Endothelial cell (in vitro differentiated cells): ENCODE data around the gene CMTM1. TPM values are rescaled to one million over a fixed set of nuclear protein-coding genes. Genes with fewer than 3 reads are reported as not detected.

Source experiments
- DNase-seq: peaks from one replicate; pipeline ENCODE4 v3.0.0; 2021; ENCODE audit warnings: low spot score
- H3K27ac Mint-ChIP-seq: one replicate; pipeline ENCODE4 v1.8.0; 2021; ENCODE audit warnings: mixed read lengths, inconsistent platforms; ENCODE audit not compliant: unreplicated experiment
- H3K27me3 Mint-ChIP-seq: one replicate; pipeline ENCODE4 v1.8.0; 2021; ENCODE audit warnings: mild to moderate bottlenecking, moderate library complexity, mixed read lengths, inconsistent platforms; ENCODE audit not compliant: unreplicated experiment
- H3K36me3 Mint-ChIP-seq: one replicate; pipeline ENCODE4 v1.8.0; 2021; ENCODE audit warnings: mild to moderate bottlenecking, low read depth, mixed read lengths, inconsistent platforms; ENCODE audit not compliant: unreplicated experiment
- H3K4me1 Mint-ChIP-seq: one replicate; pipeline ENCODE4 v1.8.0; 2021; ENCODE audit warnings: mild to moderate bottlenecking, mixed read lengths, inconsistent platforms; ENCODE audit not compliant: unreplicated experiment
- H3K4me3 Mint-ChIP-seq: one replicate; pipeline ENCODE4 v1.8.0; 2021; ENCODE audit warnings: mild to moderate bottlenecking, mixed read lengths, inconsistent platforms; ENCODE audit not compliant: unreplicated experiment
- H3K9me3 Mint-ChIP-seq: one replicate; pipeline ENCODE4 v1.8.0; 2021; ENCODE audit warnings: mixed read lengths, inconsistent platforms; ENCODE audit not compliant: unreplicated experiment
- CTCF ChIP-seq: fragments of 200-600 bp; sonication (generic); IDR thresholded peaks from one replicate; pipeline ENCODE4 v1.5.0; 2021; ENCODE audit warnings: antibody characterized with exemption; ENCODE audit not compliant: unreplicated experiment
- total RNA-seq: library from RNA; stranded (reverse); fragmentation: NEBNext Ultra II Directional; extraction: Animal tissue kit (Norgen Biotek cat#: 25700); gene quantifications from one replicate; pipeline ENCODE4 v1.2.1, GENCODE V29; 2021; ENCODE audit not compliant: unreplicated experiment

CMTM1 gene
- total RNA-seq, 1 donor from 2014 or later: 8.3 TPM

GRCh38 chr16:66522816-66523590 lies 43.2 kb upstream of the CMTM1 start:
- no peak for DNase-seq
- H3K4me3 Mint-ChIP-seq: no peak overlapping the region
- no peak overlapping the region for H3K27ac Mint-ChIP-seq
- peaks cover 57% of the 10 kb centered on the region for H3K4me1 Mint-ChIP-seq
- H3K36me3 Mint-ChIP-seq: peaks cover 19% of the 10 kb centered on the region
- H3K9me3 Mint-ChIP-seq: no peaks in the 10 kb centered on the region
- TF ChIP-seq CTCF: no peak
- H3K27me3 Mint-ChIP-seq: peaks cover 5% of the 10 kb centered on the region

GRCh38 chr16:66523861-66524354 lies 42.3 kb upstream of the CMTM1 start:
- H3K4me1 Mint-ChIP-seq: peaks cover 50% of the 10 kb centered on the region
- peaks cover 5% of the 10 kb centered on the region for H3K27me3 Mint-ChIP-seq
- DNase-seq: no peak
- H3K9me3 Mint-ChIP-seq: no peaks in the 10 kb centered on the region
- H3K27ac Mint-ChIP-seq: peak overlapping the region; percentile 95
- no peak for TF ChIP-seq CTCF
- peak overlapping the region; percentile 73 for H3K4me3 Mint-ChIP-seq
- H3K36me3 Mint-ChIP-seq: peaks cover 25% of the 10 kb centered on the region

GRCh38 chr16:66524601-66525164 lies 41.6 kb upstream of the CMTM1 start:
- DNase-seq: no peak
- no peak for TF ChIP-seq CTCF
- Mint-ChIP-seq H3K9me3 (no peaks in the 10 kb centered on the region), H3K27ac (peak overlapping the region; percentile 75), H3K27me3 (peaks cover 5% of the 10 kb centered on the region), H3K36me3 (peaks cover 29% of the 10 kb centered on the region), H3K4me3 (no peak overlapping the region), H3K4me1 (peaks cover 45% of the 10 kb centered on the region)

- no peak for DNase-seq
- peak overlapping the region; percentile 21 for H3K4me3 Mint-ChIP-seq
- TF ChIP-seq CTCF: no peak
- H3K9me3 Mint-ChIP-seq: no peaks in the 10 kb centered on the region
- peaks cover 5% of the 10 kb centered on the region for H3K27me3 Mint-ChIP-seq
- peaks cover 36% of the 10 kb centered on the region for H3K4me1 Mint-ChIP-seq
- peak overlapping the region; percentile 75 for H3K27ac Mint-ChIP-seq
- H3K36me3 Mint-ChIP-seq: peaks cover 31% of the 10 kb centered on the region
Measured at GRCh38 chr16:66525396-66526180, 40.7 kb upstream of the CMTM1 start.
